WTC11 (cell line): ENCODE results near the gene HSDL2. TPM values are rescaled to one million over a fixed set of nuclear protein-coding genes. Genes with fewer than 3 reads are reported as not detected.

Experiments used
- ATAC-seq: fragments of 200-7000 bp; cut with Tn5 transposase; 2 replicates; pipeline ENCODE4 v1.10.0; 2021; ENCODE audit warnings: mild to moderate bottlenecking, moderate library complexity
- CTCF ChIA-PET: fragments of 300-600 bp; sonication (Branson Sonifier 250); formaldehyde crosslinking; loops from one replicate; lab custom pipeline; 2021; ENCODE audit warnings: antibody characterized with exemption; lab: Charles Lee
- POLR2A ChIA-PET: fragments of 350-600 bp; sonication (Branson Sonifier 250); formaldehyde crosslinking; loops from one replicate; lab custom pipeline; 2021; ENCODE audit warnings: antibody characterized with exemption; lab: Charles Lee
- DNase-seq: peaks from one replicate; pipeline ENCODE4 v3.0.0; 2021; ENCODE audit warnings: low spot score
- H3K27ac Mint-ChIP-seq: 2 replicates; pipeline ENCODE4 v1.8.0; 2021; ENCODE audit warnings: mixed read lengths
- H3K27me3 Mint-ChIP-seq: 2 replicates; pipeline ENCODE4 v1.8.0; 2021; ENCODE audit warnings: low read depth, mild to moderate bottlenecking, moderate library complexity, mixed read lengths
- H3K36me3 Mint-ChIP-seq: 2 replicates; pipeline ENCODE4 v1.8.0; 2021; ENCODE audit warnings: mixed read lengths
- H3K4me1 Mint-ChIP-seq: 2 replicates; pipeline ENCODE4 v1.8.0; 2022; ENCODE audit warnings: mixed read lengths
- H3K4me3 Mint-ChIP-seq: 2 replicates; pipeline ENCODE4 v1.8.0; 2021; ENCODE audit warnings: mild to moderate bottlenecking, moderate library complexity, mixed read lengths
- H3K9me3 Mint-ChIP-seq: 2 replicates; pipeline ENCODE4 v1.8.0; 2021; ENCODE audit warnings: mixed read lengths
- ARID4B ChIP-seq: sonication (generic); formaldehyde crosslinking; IDR thresholded peaks from 2 replicates; pipeline ENCODE4 v1.8.0; 2023; ENCODE audit warnings: missing genetic modification reagents, mild to moderate bottlenecking, borderline replicate concordance
- ATF6 ChIP-seq: sonication (generic); formaldehyde crosslinking; IDR thresholded peaks from 2 replicates; pipeline ENCODE4 v1.8.1; 2023; ENCODE audit warnings: mild to moderate bottlenecking, missing genetic modification reagents
- CBFB ChIP-seq: sonication (generic); formaldehyde crosslinking; IDR thresholded peaks from 2 replicates; pipeline ENCODE4 v1.8.1; 2022; ENCODE audit warnings: mild to moderate bottlenecking, low read depth, missing genetic modification reagents
- CDX4 ChIP-seq: fragments of 250-450 bp; sonication (Bioruptor Pico); IDR thresholded peaks from 2 replicates; pipeline ENCODE4 v1.9.0; 2021; ENCODE audit warnings: moderate library complexity, mild to moderate bottlenecking, inconsistent platforms, borderline replicate concordance
- CREM ChIP-seq: sonication (generic); formaldehyde crosslinking; IDR thresholded peaks from 2 replicates; pipeline ENCODE4 v1.8.1; 2022; ENCODE audit warnings: mild to moderate bottlenecking, missing genetic modification reagents, moderate library complexity
- E2F5 ChIP-seq: sonication (generic); formaldehyde crosslinking; IDR thresholded peaks from 2 replicates; pipeline ENCODE4 v1.8.1; 2022; ENCODE audit warnings: mild to moderate bottlenecking, moderate library complexity, missing genetic modification reagents
- FOXP1 ChIP-seq: sonication (generic); formaldehyde crosslinking; IDR thresholded peaks from 2 replicates; pipeline ENCODE4 v1.8.0; 2022; ENCODE audit warnings: missing genetic modification reagents, mild to moderate bottlenecking, moderate library complexity, borderline replicate concordance
- GABPB1 ChIP-seq: sonication (generic); formaldehyde crosslinking; IDR thresholded peaks from 2 replicates; pipeline ENCODE4 v1.8.1; 2023; ENCODE audit warnings: mild to moderate bottlenecking, missing genetic modification reagents
- GTF2I ChIP-seq: fragments of 250-450 bp; sonication (Bioruptor Pico); conservative IDR thresholded peaks from 2 replicates; pipeline ENCODE4 v1.4.0; 2021; ENCODE audit warnings: mild to moderate bottlenecking
- JAZF1 ChIP-seq: fragments of 250-450 bp; sonication (Bioruptor Pico); IDR thresholded peaks from 2 replicates; pipeline ENCODE4 v1.9.0; 2021; ENCODE audit warnings: moderate library complexity, mild to moderate bottlenecking, inconsistent platforms
- MLX ChIP-seq: sonication (generic); formaldehyde crosslinking; IDR thresholded peaks from 2 replicates; pipeline ENCODE4 v1.8.1; 2023; ENCODE audit warnings: mild to moderate bottlenecking, missing genetic modification reagents, moderate library complexity
- MXD4 ChIP-seq: fragments of 250-450 bp; sonication (Bioruptor Pico); IDR thresholded peaks from 2 replicates; pipeline ENCODE4 v1.8.0; 2021; ENCODE audit warnings: mild to moderate bottlenecking, moderate library complexity, borderline replicate concordance
- TP53 ChIP-seq: sonication (generic); formaldehyde crosslinking; IDR thresholded peaks from 2 replicates; pipeline ENCODE4 v1.8.1; 2023; ENCODE audit warnings: mild to moderate bottlenecking, missing genetic modification reagents
- USF2 ChIP-seq: sonication (generic); formaldehyde crosslinking; IDR thresholded peaks from 2 replicates; pipeline ENCODE4 v1.8.1; 2023; ENCODE audit warnings: mild to moderate bottlenecking, missing genetic modification reagents, moderate library complexity
- ZBTB43 ChIP-seq: sonication (generic); formaldehyde crosslinking; IDR thresholded peaks from 2 replicates; pipeline ENCODE4 v1.8.1; 2023; ENCODE audit warnings: mild to moderate bottlenecking, missing genetic modification reagents
- ZNF121 ChIP-seq: sonication (generic); formaldehyde crosslinking; IDR thresholded peaks from 2 replicates; pipeline ENCODE4 v1.8.0; 2023; ENCODE audit warnings: missing genetic modification reagents
- ZNF416 ChIP-seq: fragments of 250-450 bp; sonication (Bioruptor Pico); IDR thresholded peaks from 2 replicates; pipeline ENCODE4 v1.9.0; 2021; ENCODE audit warnings: mild to moderate bottlenecking, inconsistent platforms
- ZNF423 ChIP-seq: fragments of 250-450 bp; sonication (Bioruptor Pico); IDR thresholded peaks from 2 replicates; pipeline ENCODE4 v2.1.2; 2022; ENCODE audit warnings: mild to moderate bottlenecking, moderate library complexity
- total RNA-seq: library from RNA; stranded (reverse); gene quantifications from 3 replicates; pipeline ENCODE4 v1.2.3, GENCODE V29; 2021

The HSDL2 gene
- total RNA-seq, 1 experiment from 2014 or later, result 13.8 TPM

- TF ChIP-seq E2F5 (CRISPR knock-in tag) (no peak), CDX4 (CRISPR knock-in tag) (no peak), ATF6 (CRISPR knock-in tag) (no peak), MLX (no peak), USF2 (no peak)
Observed at GRCh38 chr9:112495614-112496013, 115.7 kb downstream of the HSDL2 start (continued).

- no peak for TF ChIP-seq TP53 (CRISPR knock-in tag)
- no peak for TF ChIP-seq ZNF423 (CRISPR knock-in tag)
- TF ChIP-seq ATF6 (CRISPR knock-in tag), result no peak
- TF ChIP-seq FOXP1 (CRISPR knock-in tag), result no peak
- no peak for TF ChIP-seq MXD4 (CRISPR knock-in tag)
- TF ChIP-seq GABPB1 (CRISPR knock-in tag), result peak; percentile 45; the same call in 1 of the 2 replicates
- TF ChIP-seq ZNF121 (CRISPR knock-in tag), result no peak
- Mint-ChIP-seq H3K4me3 (no peak overlapping the region), H3K9me3 (peaks cover 33% of the 10 kb centered on the region), H3K27ac (0 out of 2 replicates have a peak overlapping the region, but pooled peaks have one; percentile 18), H3K4me1 (peaks cover 27% of the 10 kb centered on the region), H3K36me3 (peaks cover 48% of the 10 kb centered on the region), H3K27me3 (no peaks in the 10 kb centered on the region)
- DNase-seq (no peak), ATAC-seq (no peak)
- CTCF ChIA-PET, result no interaction called here
- POLR2A ChIA-PET, result no interaction called here
Observed at GRCh38 chr9:112496074-112496722, 116.3 kb downstream of the HSDL2 start.

- DNase-seq (no peak), ATAC-seq (no peak)
- Mint-ChIP-seq H3K4me1 (peaks cover 38% of the 10 kb centered on the region), H3K27ac (peak overlapping the region; percentile 74), H3K27me3 (no peaks in the 10 kb centered on the region), H3K4me3 (no peak overlapping the region), H3K36me3 (peaks cover 10% of the 10 kb centered on the region), H3K9me3 (peaks cover 8% of the 10 kb centered on the region)
- CTCF ChIA-PET, result no interaction called here
- POLR2A ChIA-PET, result no interaction called here
- TF ChIP-seq CBFB (CRISPR knock-in tag), result no peak
- no peak for TF ChIP-seq JAZF1
- no peak for TF ChIP-seq GTF2I
- no peak for TF ChIP-seq FOXP1 (CRISPR knock-in tag)
- no peak for TF ChIP-seq CREM
- TF ChIP-seq ZBTB43 (CRISPR knock-in tag), result no peak
- TF ChIP-seq ZNF416 (CRISPR knock-in tag), result no peak
- TF ChIP-seq CDX4 (CRISPR knock-in tag), result no peak
- TF ChIP-seq ARID4B (CRISPR knock-in tag), result no peak
Observed at GRCh38 chr9:112500842-112501241, 120.9 kb downstream of the HSDL2 start.
